HEK293 (cell line): ENCODE measurements around the gene YWHAG.

Source experiments
- HOXA7 ChIP-seq: sonication (generic); formaldehyde crosslinking; IDR thresholded peaks from 2 replicates; pipeline ENCODE4 v1.8.1; 2022; ENCODE audit warnings: missing genetic modification reagents, borderline replicate concordance
- KLF17 ChIP-seq: fragments of 450-650 bp; formaldehyde crosslinking; IDR thresholded peaks from 2 replicates; pipeline ENCODE4 v1.5.1; 2016; ENCODE audit warnings: missing biosample characterization, missing genetic modification characterization
- PATZ1 ChIP-seq: fragments of 450-650 bp; formaldehyde crosslinking; IDR thresholded peaks from 2 replicates; pipeline ENCODE4 v1.5.1; 2016; ENCODE audit warnings: missing biosample characterization, missing genetic modification characterization
- PRDM6 ChIP-seq: fragments of 450-650 bp; formaldehyde crosslinking; IDR thresholded peaks from 2 replicates; pipeline ENCODE4 v1.5.1; 2017; ENCODE audit warnings: missing biosample characterization, missing genetic modification characterization
- SALL2 ChIP-seq: fragments of 450-650 bp; formaldehyde crosslinking; IDR thresholded peaks from 2 replicates; pipeline ENCODE4 v1.5.0; 2017; ENCODE audit warnings: missing biosample characterization, mild to moderate bottlenecking, missing genetic modification characterization, borderline replicate concordance
- SP2 ChIP-seq: fragments of 450-650 bp; formaldehyde crosslinking; IDR thresholded peaks from 2 replicates; pipeline ENCODE4 v1.5.1; 2016; ENCODE audit warnings: missing biosample characterization, missing genetic modification characterization
- WT1 ChIP-seq: fragments of 450-650 bp; formaldehyde crosslinking; IDR thresholded peaks from 2 replicates; pipeline ENCODE4 v1.5.1; 2016; ENCODE audit warnings: missing biosample characterization, missing genetic modification characterization
- YY1 ChIP-seq: fragments of 450-650 bp; formaldehyde crosslinking; IDR thresholded peaks from 2 replicates; pipeline ENCODE4 v1.5.1; 2018; ENCODE audit warnings: missing biosample characterization, missing genetic modification characterization
- ZBTB1 ChIP-seq: fragments of 450-650 bp; formaldehyde crosslinking; IDR thresholded peaks from 2 replicates; pipeline ENCODE4 v1.5.1; 2016; ENCODE audit warnings: missing biosample characterization, missing genetic modification characterization
- ZBTB20 ChIP-seq: fragments of 450-650 bp; formaldehyde crosslinking; IDR thresholded peaks from 2 replicates; pipeline ENCODE4 v1.5.1; 2016; ENCODE audit warnings: missing biosample characterization, missing genetic modification characterization
- ZNF140 ChIP-seq: fragments of 450-650 bp; formaldehyde crosslinking; IDR thresholded peaks from 2 replicates; pipeline ENCODE4 v1.5.1; 2016; ENCODE audit warnings: missing biosample characterization, missing genetic modification characterization
- ZNF146 ChIP-seq: fragments of 450-650 bp; formaldehyde crosslinking; IDR thresholded peaks from 2 replicates; pipeline ENCODE4 v1.5.1; 2016; ENCODE audit warnings: missing biosample characterization, missing genetic modification characterization
- ZNF175 ChIP-seq: fragments of 450-650 bp; formaldehyde crosslinking; IDR thresholded peaks from 2 replicates; pipeline ENCODE4 v1.5.1; 2016; ENCODE audit warnings: missing biosample characterization, missing genetic modification characterization
- ZNF2 ChIP-seq: fragments of 450-650 bp; formaldehyde crosslinking; IDR thresholded peaks from 2 replicates; pipeline ENCODE4 v1.5.1; 2016; ENCODE audit warnings: missing biosample characterization, missing genetic modification characterization
- ZNF221 ChIP-seq: fragments of 450-650 bp; formaldehyde crosslinking; IDR thresholded peaks from 2 replicates; pipeline ENCODE4 v1.5.1; 2017; ENCODE audit warnings: missing biosample characterization, missing genetic modification characterization, borderline replicate concordance
- ZNF280C ChIP-seq: fragments of 450-650 bp; formaldehyde crosslinking; IDR thresholded peaks from 2 replicates; pipeline ENCODE4 v1.5.1; 2016; ENCODE audit warnings: missing biosample characterization, missing genetic modification characterization
- ZNF292 ChIP-seq: fragments of 450-650 bp; formaldehyde crosslinking; IDR thresholded peaks from 2 replicates; pipeline ENCODE4 v1.5.1; 2016; ENCODE audit warnings: low read depth, missing biosample characterization, missing genetic modification characterization, borderline replicate concordance
- ZNF302 ChIP-seq: fragments of 450-650 bp; formaldehyde crosslinking; IDR thresholded peaks from 2 replicates; pipeline ENCODE4 v1.5.1; 2016; ENCODE audit warnings: missing biosample characterization, missing genetic modification characterization, low read depth
- ZNF404 ChIP-seq: fragments of 450-650 bp; formaldehyde crosslinking; IDR thresholded peaks from 2 replicates; pipeline ENCODE4 v1.5.1; 2017; ENCODE audit warnings: missing biosample characterization, missing genetic modification characterization
- ZNF416 ChIP-seq: fragments of 450-650 bp; formaldehyde crosslinking; IDR thresholded peaks from 2 replicates; pipeline ENCODE4 v1.5.1; 2016; ENCODE audit warnings: missing biosample characterization, missing genetic modification characterization
- ZNF449 ChIP-seq: fragments of 450-650 bp; formaldehyde crosslinking; IDR thresholded peaks from 2 replicates; pipeline ENCODE4 v1.5.1; 2017; ENCODE audit warnings: missing biosample characterization, mild to moderate bottlenecking, missing genetic modification characterization, moderate library complexity
- ZNF488 ChIP-seq: fragments of 450-650 bp; formaldehyde crosslinking; IDR thresholded peaks from 2 replicates; pipeline ENCODE4 v1.5.1; 2016; ENCODE audit warnings: missing biosample characterization, missing genetic modification characterization
- ZNF521 ChIP-seq: fragments of 450-650 bp; formaldehyde crosslinking; IDR thresholded peaks from 2 replicates; pipeline ENCODE4 v1.5.1; 2017; ENCODE audit warnings: missing biosample characterization, mild to moderate bottlenecking, missing genetic modification characterization
- ZNF549 ChIP-seq: fragments of 450-650 bp; IDR thresholded peaks from 2 replicates; pipeline ENCODE4 v1.5.1; 2018; ENCODE audit warnings: missing biosample characterization, missing genetic modification characterization, mild to moderate bottlenecking, inconsistent platforms, moderate library complexity
- ZNF645 ChIP-seq: fragments of 450-650 bp; formaldehyde crosslinking; IDR thresholded peaks from 2 replicates; pipeline ENCODE4; 2016; ENCODE audit warnings: missing biosample characterization, missing genetic modification characterization
- ZSCAN18 ChIP-seq: fragments of 450-650 bp; formaldehyde crosslinking; IDR thresholded peaks from 2 replicates; pipeline ENCODE4 v1.5.1; 2016; ENCODE audit warnings: missing biosample characterization, missing genetic modification characterization
- ZSCAN23 ChIP-seq: fragments of 450-650 bp; formaldehyde crosslinking; IDR thresholded peaks from 2 replicates; pipeline ENCODE4 v1.5.1; 2016; ENCODE audit warnings: missing biosample characterization, missing genetic modification characterization

The YWHAG gene

GRCh38 chr7:76303202-76304147 lies 55.3 kb downstream of the YWHAG start (continued):
- TF ChIP-seq ZNF146 (tag by site-specific recombination): no peak
- TF ChIP-seq ZNF488 (tag by site-specific recombination): no peak
- TF ChIP-seq PATZ1 (tag by site-specific recombination): peak; percentile 48
- no peak for TF ChIP-seq ZNF549 (tag by site-specific recombination)
- no peak for TF ChIP-seq ZNF280C (tag by site-specific recombination)
- TF ChIP-seq ZNF2 (tag by site-specific recombination): no peak
- TF ChIP-seq ZNF449 (tag by site-specific recombination): no peak
- no peak for TF ChIP-seq ZBTB20 (tag by site-specific recombination)
- TF ChIP-seq ZNF302: no peak
- no peak for TF ChIP-seq ZNF521 (tag by site-specific recombination)
- TF ChIP-seq HOXA7 (CRISPR knock-in tag): no peak
- no peak for TF ChIP-seq PRDM6 (tag by site-specific recombination)
- no peak for TF ChIP-seq ZBTB1
- TF ChIP-seq YY1 (tag by site-specific recombination): no peak
- no peak for TF ChIP-seq ZNF221
- no peak for TF ChIP-seq SALL2 (tag by site-specific recombination)
- TF ChIP-seq KLF17 (tag by site-specific recombination): no peak
- no peak for TF ChIP-seq ZSCAN18 (tag by site-specific recombination)
- peak; percentile 53 for TF ChIP-seq SP2 (tag by site-specific recombination)
- no peak for TF ChIP-seq ZNF416 (tag by site-specific recombination)
- TF ChIP-seq WT1 (tag by site-specific recombination): 0 out of 2 replicates have a peak, but pooled peaks have one; percentile 30
- no peak for TF ChIP-seq ZNF404 (tag by site-specific recombination)
- TF ChIP-seq ZNF645: no peak
- TF ChIP-seq ZNF140: no peak
- TF ChIP-seq ZNF292 (tag by site-specific recombination): no peak
- TF ChIP-seq ZSCAN23: no peak
- no peak for TF ChIP-seq ZNF175
